T-helper 9 cell (primary cell): ENCODE measurements around the gene PROZ.

Source experiments
- DNase-seq: peaks from one replicate; pipeline ENCODE4 v3.0.0-alpha.2; 2020

Gene PROZ

GRCh38 chr13:113120300-113121182, 37.9 kb upstream of the PROZ start:
- no peak for DNase-seq

DNA sequence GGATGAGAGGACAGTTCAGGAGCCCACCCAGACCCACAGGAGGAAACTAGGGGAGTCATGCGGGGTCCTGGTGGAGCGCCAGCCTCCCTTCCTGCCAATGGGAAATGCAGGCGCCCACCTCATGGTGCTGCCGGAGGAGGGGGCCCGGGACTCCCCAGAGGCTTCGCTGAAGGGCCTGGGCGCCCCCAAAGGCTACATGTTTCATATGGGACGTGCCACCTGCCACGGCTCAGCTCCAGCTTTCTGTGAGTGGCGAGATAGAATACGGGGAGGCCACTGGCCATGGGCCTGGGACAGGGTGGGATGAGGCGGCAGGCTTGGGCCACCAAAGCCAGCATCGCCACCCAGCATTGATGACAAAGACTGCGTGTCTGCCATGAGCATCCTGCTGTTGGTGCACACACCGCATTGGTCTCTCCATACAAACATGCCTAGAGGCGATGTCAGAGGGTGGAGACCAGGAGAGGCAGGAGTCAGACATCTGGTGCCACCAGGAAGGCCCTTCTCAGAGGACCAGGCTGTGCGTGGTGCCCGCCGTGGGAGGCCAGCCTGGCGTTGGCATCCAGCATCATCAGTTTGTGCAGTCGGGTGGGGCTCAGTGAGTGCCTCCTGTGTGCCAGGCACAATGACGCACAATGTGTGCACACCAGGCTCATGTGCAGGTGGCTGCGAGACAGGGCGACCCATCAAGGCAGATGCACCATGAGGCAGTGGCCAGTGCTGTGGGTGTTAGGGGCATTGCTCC, 37.1 kb upstream of the PROZ start:
- no peak for DNase-seq

GRCh38 chr13:113121928-113122471, 36.4 kb upstream of the PROZ start:
- no peak for DNase-seq

DNA sequence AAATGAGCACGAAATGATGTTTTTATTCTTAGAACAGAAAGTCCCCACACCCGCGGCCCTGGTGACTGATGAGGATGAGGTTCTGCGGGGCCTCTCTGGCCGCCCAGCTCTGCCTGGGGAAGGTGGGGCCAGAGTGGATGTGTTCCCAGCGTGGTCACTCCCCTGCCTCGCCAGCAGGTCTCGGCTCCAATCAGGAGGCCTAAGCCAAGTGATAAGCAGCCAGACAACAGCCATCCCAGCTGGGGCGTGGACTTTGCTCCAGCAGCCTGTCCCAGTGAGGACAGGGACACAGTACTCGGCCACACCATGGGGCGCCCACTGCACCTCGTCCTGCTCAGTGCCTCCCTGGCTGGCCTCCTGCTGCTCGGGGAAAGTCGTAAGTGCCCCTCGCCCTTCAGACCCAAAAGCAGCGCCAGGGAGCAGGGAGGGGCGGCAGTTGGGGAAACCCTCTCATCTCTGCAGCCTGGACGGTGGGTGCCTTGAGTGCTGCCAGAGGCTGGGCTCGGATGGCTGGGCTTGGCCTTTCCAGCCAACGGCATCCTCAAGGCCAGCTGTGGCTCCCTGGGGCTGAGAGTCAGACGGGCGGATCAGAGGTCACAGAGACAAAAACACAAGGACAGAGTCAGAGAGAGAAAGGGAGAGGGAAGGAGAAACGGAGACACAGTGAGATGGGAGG, 35.8 kb upstream of the PROZ start, which contains the start of gene F10:
TSS of gene F10 (plus strand) at position 250 of the 676 bp plus-strand sequence. CDS start at position 307, 57 bp downstream.
- no peak for DNase-seq

DNA sequence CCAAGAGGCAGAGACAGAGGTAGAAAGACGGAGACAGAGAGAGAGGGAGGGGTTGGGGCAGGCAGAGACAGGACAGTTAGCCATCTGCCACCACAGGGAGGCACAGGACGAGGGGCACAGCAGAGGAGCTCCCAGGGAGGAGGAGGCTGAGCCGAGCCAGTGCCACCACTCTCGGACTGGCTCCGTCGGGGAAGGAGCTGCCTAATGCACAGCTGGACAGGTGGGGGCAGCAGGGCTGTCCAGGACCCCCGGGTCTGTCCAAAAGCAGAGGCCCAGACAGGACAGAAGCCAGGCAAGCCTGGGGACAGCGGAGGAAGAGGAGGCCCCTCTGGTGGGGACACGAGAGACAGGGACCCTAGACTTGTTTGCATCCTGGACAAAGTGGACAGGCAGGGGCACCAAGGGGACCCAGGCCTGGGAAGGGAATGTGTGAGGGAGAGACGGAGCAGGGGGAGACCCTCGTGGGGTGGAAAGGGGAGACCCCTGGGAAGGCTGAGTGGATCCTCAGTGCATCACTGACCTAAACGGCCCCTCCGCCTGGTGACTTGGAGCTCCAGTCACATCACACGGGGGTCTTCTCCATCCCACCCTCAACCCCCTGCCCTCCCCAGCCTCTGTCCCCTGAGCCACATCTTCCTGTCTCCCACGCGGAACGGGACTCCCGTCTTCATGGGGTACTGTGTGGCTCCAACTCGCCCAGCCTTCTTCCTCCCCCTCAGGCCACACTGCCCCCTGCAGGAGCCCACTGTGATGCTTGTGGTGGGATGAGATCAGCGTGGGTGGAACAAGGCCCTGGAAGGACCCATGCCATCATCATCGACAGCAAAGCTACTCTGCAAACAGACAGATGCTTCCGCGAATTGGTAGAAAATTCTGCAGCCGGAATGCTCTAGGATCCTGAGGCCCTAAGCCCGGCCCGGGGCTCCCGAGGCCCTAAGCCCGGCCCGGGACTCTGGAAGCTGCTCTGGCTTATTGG, 34.9 kb upstream of the PROZ start:
- DNase-seq, result no peak

DNA sequence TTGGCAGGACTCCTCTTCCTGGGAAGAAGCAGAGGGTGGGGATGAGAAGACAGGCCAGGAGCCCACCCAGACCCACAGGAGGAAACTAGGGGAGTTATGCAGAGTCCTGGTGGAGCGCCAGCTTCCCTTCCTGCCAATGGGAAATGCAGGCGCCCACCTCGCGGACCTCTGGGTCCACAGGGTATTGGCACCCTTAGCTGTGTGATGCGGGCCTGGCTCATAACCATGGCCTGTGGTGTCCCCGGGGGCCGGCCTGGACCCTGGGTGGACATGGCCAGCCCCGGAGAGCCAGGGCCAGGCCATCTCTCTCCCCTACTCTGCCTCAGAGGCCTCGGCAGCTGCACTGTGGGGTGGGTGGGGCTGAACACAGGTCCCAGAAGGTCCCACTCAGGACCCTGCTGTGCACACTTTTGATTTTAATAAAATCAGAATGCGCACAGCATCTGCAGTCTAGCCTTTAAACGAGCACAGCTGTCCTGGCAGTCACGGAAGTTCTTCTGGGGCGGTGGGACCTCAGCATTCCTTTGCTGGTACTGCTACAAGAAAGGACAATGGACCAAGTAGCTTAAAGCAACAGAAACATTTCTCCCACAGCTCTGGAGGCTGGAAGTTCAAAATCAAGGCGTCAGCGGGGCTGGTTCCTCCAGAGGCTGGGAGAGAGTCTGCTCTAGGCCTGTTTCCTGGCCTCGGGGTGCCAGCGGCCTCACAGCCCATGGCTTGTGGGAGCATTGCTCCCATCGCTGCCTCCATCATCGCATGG, 34.1 kb upstream of the PROZ start:
- DNase-seq, result no peak

DNA sequence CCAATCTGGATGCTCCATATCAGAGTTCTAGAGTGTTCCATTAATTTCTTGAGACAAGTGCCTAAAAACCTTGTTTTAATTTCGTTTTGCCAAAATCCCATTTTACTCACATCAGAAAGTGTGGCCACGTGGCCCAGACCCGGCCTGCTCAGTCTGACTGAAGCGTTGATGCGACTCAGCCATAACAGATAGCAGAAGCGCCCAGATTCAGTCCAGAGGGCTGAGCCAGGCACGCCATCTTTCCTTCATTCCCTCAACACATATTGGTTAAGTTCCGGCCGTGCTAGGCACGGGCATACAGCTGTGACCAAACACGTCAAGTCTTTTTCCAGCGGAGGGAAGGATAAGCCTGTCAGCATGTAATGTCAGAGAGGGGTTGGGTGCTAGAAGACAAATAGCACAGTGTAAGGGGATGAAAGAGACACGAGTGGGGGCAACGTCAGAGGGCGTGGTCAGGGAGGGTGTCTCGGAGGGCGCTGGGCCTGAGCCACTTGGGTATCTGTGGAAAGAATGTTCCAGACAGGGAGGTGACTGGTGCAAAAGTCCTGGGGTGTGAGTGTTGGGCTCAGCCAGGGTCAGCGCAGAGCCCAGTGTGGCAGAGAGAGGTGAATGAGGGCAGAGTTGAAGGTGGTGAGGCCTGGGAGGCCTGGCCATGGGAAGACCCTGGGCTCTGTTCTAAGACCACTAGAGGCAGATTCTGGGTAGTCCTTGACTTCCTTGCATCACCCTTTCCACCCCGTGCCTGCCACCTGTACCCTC, 32.8 kb upstream of the PROZ start:
- DNase-seq, result no peak

DNA sequence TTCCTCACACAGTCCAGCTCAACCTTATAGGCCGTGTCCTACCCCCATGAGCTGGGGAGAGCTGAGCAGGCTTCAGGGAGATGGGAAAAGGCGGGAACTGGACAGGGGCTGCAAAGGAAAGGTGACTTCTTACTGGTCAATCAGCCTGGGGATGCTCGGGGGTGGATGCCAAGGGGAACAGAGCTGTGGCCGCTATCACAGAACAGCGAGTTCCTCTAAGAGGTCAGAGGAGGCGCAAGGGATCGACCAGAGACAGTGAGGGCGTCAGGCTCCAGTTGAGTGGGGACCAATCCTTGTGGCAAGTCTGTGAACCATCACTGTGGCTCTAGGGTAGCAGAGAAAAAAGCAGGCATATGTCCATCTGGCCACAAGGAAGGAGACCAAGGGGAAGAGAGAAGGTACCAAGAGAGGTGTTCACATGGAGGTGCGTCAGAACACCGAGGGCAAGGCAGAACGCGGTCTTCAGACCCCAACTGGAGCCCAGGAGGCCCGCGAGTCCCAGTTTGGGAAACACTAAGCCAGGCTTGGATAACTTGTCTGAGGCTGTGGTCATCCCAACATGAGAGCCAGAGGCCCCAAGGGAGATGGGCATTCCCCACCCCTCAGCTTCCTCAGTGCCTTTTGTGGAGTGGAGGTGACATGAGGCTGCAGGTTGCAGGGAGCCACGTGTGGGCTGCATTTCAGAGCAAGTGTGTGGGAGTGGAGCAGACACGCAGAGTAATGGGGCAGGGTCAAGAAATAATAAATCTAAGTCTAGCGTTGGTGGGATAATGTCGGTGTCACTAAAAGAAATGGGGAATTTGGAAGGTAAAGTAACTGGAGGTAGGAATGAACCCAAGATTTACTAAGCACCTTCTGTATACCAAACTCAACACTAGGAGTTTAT, 31.9 kb upstream of the PROZ start:
- no peak for DNase-seq

- no peak for DNase-seq
Measured at GRCh38 chr13:113129480-113129879, 29.0 kb upstream of the PROZ start.

- no peak for DNase-seq
Measured at GRCh38 chr13:113129921-113130750, 28.3 kb upstream of the PROZ start.

DNA sequence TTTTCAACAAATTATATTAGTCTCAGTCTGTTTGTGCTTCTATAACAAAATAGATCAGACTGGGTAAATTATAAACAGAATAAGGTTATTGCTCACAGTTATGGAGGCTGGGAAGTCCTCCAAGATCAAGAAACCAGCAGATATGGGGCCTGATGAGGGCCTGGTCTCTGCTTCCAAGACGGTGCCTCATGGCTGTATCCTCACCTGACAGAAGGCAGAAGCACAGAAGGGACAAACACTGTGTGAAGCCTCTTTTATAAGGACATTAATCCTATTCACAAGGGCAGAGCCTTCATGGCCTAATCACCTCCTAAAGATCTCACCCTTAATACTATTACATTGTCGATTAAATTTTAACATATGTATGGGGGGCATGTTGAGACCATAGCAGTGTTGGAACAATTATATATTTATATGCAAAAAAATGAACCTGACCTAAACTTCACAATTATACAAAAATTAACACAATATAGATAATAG, 23.1 kb upstream of the PROZ start:
- no peak for DNase-seq

- no peak for DNase-seq
Measured at GRCh38 chr13:113137691-113138298, 20.7 kb upstream of the PROZ start.

GRCh38 chr13:113138792-113139551, 19.5 kb upstream of the PROZ start:
- DNase-seq, result no peak

DNA sequence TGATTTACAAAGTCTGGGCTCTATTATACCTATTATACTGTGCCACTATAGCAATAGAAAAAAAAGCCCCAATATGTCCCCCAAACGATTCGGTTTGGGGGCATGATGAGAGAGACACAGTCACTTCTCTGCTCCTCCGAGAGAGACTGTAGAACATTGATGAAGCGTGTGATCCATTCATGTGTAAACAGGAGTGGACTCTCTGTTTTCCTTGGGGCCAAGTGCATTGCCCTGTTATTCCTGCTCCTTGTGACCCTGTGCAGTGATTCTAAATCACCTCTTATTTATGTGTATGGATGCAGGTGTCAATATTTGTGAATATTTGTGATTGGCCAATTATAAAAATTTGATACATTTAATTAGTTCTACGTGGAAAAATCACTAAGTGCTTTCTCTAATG, 18.9 kb upstream of the PROZ start:
- no peak for DNase-seq

DNA sequence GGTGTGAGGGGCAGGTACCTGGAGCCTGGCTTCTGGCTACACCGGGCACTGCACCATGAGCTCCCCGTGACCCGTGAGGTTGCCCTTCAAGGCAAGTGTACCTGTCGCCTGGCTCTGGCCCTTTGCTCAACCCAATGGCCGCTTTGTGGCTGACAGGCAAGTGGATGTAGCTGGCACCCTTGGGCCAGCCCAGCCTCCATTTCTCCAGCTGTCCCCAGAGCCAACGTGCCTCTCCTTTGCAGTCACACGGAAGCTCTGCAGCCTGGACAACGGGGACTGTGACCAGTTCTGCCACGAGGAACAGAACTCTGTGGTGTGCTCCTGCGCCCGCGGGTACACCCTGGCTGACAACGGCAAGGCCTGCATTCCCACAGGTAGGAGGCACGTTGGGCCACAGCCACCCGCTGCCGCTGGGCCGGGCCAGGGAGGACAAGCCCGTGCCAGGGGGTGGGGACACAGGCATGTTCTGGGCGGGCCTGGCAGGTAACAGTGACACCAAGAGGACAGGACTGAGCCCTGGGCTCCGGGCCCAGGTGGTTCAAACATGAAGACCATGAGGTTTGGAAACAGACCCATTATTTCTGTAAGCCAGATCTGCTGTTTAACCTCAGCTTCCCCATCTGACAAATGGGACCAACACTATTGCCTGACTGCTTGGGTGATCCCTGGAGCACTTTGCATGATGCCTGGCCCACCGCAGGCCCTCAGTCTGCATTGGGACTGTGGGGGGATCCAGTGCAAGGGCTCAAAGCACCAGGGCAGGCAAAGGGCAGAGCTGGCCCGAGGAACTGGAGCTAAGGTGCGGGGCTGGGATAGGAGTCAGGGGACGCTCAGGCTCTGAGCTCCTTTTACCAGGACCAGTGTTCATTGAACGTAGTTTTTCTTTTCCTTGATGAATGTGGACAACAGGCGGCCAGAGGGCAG, 17.5 kb upstream of the PROZ start:
- DNase-seq, result no peak

DNA sequence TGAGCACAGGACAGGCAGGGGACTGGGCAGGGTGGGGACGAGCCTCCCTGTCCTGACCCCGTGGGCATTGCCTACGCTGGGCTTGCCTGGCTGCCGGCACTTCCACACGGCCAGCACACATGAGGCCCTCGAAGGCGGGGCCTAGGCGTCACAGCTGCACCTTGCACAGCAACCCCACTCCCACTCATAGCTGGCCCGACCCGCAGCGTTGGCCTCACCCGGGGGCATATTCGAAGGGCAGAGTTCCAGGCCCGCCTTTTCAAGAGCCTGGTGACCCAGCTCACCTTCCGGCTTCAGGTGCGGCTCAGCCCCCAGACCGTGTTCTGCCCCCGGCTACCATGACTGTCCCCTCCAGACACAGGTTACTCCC, 16.9 kb upstream of the PROZ start:
- no peak for DNase-seq
